Ramos (cell line): ENCODE results near the gene MANSC4.
"Not testable (repeated sequence)": the region's sequence is repeated elsewhere in the genome, so short reads cannot be mapped to it uniquely, and the experiment has no call there.

Experiments used
- in situ Hi-C: fragments of 300-500 bp; cut with MboI; formaldehyde crosslinking; loops from one replicate; pipeline ENCODE4 v1.14.3; 2022; ENCODE audit warnings: low sequenced_read_pairs; ENCODE audit not compliant: unreplicated experiment

MANSC4 gene

DNA sequence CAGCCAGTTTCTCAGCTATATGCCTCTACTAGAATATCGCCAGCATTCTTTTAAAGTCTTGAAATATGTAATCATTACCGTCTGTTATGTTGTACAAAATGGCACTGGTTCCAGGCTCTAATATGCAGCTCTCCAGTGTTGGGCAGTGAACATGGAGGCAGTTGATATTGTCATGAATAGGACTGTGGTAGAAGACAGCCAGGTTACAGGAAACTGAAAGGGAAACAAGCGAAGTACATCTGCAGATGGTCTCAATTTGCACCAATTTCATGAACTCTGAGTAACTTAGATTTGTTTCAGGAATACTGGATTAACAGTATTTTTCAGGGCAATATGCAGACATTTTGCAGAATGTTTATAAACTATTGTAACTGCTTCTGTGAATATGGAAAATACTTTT, 13.4 kb downstream of the MANSC4 start:
- in situ Hi-C loops: no loop called here

DNA sequence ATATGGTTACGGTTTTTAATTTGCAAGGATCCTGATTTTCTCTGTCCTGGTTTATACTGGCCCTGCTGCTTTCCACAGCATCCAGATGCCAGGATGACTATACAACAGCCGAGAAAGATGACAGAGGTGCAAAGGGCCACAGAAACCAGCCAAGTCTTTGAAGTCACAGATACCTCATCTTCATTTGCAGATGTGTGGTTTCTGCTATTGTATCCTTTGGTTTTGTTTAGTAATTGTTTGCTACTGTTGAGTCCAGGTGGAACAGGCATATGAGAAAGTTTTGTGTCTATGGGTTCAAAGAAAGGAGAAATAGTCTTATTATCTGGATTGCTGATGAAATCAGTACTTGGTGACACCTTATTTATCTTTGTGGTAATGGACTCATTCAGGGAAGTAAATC, 17.3 kb downstream of the MANSC4 start:
- in situ Hi-C loops: no loop called here

DNA sequence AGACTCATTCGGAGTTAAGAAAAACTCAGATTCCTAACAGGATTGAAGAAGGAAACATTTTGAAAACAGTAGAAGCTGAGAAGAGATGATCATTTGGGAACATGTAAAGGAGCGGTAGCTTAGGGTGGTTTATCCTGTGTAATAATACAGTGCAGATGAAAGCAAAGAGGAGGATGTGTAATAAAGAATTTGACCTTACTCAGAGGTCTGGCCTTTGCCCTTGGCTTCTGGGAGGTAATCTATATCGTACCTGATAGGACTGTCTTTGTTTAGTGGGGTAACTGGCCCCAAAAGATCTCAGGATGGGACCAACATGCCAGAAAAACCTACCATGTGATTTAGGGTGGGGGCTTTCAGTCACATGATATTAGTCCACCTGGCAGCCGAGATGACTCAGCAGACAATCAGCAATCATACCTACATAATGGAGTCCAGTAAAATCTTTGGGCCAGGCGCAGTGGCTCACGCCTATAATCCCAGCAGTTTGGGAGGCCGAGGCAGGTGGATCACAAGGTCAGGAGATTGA, 23.3 kb downstream of the MANSC4 start:
- in situ Hi-C loops: no loop called here

DNA sequence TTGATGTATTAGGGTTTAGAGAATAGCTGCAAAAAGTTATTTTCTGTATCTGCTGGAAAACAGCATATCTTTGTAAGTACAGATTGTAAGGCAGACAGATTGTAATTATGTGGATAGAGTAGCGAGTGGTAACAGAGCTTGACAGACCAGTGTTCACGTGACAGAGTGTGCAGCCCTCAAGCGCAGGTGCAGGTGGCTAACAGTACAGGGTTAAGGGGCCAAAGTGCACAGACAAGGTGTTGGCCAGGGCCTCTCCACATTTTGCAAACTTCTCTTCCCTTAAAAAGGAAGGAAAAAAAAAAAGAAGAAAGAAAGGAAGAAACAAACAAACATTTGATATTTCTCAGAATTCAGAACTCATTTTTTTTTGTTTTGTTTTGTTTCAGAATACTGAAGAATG, 25.2 kb downstream of the MANSC4 start:
- in situ Hi-C loops: no loop called here

DNA sequence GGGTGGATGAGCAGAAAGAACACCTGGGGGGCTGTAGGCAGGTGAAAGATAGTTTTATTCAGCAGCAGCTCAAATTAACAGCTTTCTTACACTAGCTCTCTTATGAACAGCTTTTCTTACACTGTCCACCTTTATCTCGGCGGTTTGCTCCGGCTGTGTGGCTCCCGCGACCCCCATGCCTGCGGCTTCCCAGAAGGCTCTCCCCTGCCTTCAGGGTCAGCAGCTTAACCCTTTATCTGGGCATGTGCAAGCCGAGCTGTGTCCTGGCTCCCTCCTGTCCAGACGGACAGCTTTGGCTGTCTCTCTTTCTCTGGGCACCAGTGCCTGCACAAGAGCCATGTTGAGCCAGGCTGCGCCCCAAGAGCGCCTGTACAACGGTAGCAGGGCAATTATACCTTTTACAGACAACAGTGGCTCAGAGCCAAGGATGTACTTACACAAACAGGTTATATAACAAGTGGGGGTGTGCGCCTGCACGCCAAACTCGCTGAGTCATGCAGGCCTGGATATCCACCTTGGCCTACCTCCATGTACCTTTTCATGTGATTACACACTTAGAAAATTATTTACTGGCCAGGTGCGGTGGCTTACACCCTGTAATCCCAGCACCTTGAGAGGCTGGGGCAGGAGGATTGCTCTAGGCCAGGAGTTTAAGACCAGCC, 28.5 kb downstream of the MANSC4 start:
- in situ Hi-C loops: no loop called here

DNA sequence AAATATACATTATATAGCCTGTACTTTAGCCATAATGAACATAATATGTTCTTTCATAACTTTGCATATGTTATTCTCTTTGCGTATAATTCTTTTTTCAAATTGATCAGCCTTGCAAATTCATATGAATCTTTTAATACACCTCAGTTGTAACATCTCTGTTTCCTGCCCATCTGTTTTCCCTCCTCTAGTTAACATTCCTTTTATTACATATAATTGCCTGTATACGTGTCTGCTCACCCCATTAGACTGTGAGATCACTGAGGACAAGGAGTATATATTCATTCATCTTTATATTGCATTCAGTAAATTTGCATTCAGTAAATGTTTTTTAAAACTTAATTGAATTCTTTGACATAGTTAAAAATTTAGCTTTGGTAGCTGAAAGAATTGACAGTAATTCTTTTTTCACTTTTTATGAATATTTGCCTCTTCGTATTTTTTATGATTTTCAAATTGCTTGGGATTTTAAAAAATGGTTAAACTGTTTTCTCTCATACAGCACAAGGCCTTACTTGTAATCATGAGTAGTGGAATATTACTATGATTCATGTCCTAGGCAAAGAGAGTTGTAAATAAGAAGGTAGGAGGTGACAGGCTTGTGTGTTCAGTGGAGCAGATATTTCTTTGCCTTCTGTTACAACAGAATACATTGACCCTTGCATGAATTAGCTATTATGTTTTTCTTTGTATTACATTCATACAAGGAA, 32.8 kb downstream of the MANSC4 start:
- in situ Hi-C loops: no loop called here

DNA sequence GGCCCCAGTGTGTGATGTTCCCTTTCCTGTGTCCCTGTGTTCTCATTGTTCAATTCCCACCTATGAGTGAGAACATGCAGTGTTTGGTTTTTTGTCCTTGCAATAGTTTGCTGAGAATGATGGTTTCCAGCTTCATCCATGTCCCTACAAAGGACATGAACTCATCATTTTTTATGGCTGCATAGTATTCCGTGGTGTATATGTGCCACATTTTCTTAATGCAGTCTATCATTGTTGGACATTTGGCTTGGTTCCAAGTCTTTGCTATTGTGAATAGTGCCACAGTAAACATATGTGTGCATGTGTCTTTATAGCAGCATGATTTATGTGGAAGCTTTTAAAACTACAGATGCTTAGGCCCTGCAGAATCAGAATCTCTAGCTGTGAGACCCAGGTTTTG, 34.3 kb downstream of the MANSC4 start:
- in situ Hi-C loops: not testable (repeated sequence)

DNA sequence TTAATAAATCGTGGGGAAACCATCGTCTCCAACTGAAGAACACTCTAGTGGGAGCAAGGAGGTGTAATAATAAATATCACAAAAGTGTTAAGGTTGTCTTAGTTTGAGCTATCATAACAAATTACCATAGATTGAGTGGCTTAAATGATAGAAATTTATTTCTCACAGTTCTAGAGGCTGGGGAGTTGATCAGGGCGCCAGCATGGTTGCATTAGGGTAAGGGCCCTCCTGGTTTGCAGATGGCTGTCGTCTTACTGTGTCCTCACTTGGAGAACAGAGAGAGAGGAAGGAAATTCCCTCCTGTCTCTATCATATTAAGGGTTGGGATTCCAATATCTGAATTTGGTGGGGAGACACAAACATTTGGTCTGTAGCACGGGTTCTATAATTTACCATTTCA, 36.4 kb downstream of the MANSC4 start:
- in situ Hi-C loops: no loop called here

DNA sequence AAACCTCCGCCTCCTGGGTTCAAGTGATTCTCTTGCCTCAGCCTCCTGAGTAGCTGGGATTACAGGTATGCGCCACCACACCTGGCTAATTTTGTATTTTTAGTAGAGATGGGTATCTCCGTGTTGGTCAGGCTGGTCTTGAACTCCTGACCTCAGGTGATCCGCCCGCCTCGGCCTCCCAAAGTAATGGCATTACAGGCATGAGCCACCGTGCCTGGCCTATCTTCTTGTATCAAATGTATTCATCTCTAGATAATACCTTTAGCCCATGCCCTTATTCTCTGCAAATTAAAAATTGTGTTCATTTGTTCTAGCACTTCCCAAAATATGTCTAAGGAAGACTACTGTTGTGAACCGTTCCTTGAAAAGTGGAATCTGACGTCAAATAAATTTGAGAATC, 45.7 kb downstream of the MANSC4 start:
- in situ Hi-C loops: loop anchor here (10.0 kb wide), 1 partner anchor 210 kb away; no protein-coding TSS in a partner anchor

DNA sequence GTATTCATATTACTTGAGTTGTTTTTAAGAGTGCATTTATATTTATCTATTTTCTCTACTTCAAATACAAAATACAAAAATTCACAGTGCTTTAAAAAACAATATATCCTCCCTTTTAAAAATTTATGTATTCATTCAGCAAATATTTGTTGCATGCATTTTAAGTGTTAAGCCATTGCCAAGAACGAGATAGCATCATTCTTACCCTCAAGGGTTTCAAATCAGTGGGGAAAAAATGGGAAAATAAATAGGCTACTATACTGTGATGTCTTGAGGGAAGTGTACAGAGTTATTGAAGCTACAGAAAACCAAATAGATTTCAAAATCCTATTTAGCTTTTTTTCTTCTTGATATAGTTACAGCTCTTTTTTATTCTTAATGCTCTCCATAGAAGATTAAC, 46.2 kb downstream of the MANSC4 start:
- in situ Hi-C loops: loop anchor here (10.0 kb wide), 1 partner anchor 211 kb away; no protein-coding TSS in a partner anchor

DNA sequence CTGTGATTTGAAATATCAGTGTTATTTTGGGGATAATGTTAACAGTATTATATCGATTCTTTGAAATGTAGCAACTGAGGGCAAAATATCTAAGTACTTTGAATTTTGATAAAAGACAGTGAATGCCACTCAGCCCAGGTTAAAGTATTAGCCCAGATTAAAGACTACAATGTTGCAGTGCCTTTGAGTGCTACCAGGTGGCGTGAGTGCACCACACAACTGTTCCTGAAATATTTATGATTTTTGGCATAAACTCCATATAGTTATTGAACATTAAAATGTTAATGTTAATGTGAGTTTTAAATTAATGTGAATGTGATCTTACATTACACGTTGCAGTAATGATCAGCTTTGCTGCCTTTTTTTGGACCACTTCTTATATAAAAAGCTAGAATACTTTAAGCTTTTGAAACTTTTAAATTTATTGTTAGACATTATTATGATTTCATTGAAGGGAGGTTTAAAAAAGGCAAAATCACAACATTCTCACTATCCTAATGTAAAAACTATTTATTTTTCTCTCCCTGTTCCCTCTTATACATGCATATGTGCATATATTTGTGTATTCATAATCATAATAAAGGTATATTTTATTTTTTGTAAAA, 46.9 kb downstream of the MANSC4 start:
- in situ Hi-C loops: loop anchor here (10.0 kb wide), 1 partner anchor 212 kb away; no protein-coding TSS in a partner anchor

DNA sequence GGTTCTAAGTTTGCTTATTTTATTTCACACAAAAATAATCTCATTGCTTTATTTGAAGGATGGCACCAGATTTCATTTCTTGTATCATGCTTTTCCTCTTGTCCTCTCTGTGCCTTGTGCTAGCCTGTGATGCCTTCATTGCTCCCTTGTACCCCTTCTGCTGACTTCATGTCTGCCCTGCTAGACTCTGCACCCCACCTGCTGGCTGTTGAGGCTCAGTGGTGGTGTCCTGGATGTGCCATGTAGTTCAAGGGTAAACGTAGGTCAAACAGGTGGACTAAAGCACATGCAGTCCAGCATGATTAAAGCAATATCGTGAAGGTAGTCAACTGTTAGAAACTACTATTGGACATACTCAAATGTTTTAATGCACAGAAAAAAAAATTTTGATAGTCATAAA, 47.8 kb downstream of the MANSC4 start:
- in situ Hi-C loops: loop anchor here (10.0 kb wide), 1 partner anchor 213 kb away; no protein-coding TSS in a partner anchor

DNA sequence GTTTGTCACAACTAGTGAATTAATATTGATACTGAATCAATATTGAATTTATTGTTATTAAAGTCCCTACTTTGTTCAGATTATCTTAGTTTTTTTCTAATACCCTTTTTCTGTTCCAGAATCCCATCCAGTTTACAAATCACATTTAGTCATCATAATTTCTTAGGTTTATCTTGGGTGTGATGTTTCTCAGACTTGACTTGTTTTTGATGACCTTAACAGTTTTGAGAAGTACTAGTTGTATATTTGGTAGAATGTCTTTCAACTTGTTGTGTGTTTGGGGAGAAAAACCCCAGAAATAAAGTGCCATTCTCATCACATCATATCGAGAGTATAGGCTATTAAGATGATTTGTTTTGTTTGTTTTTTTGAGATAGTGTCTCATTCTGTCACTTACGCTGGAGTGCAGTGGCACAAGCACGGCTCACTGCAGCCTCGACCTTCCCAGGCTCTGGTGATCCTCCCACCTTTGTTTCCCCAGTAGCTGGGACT, 49.9 kb downstream of the MANSC4 start:
- in situ Hi-C loops: loop anchor here (10.0 kb wide), 1 partner anchor 215 kb away; no protein-coding TSS in a partner anchor

DNA sequence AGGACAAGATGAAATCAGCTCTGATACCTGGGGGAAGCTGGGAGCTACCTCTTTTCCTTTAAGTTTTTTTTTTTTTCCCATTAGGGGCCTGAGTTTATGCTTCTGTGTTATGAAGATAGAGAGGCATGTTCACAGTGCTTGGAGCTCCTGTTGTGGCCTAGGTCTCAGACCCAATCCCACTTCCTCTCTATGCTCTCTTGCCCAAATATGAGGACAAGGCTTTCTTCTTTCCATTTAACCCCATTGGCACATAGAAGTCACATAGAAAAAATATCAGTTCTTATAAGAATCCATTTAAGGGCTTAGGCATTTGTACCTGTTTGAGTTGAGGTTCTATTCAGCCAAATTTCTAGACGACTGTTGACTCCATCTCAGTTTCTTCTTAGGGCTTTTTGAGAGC, 56.8 kb downstream of the MANSC4 start:
- in situ Hi-C loops: no loop called here
